ENCODE results near the gene AVPR2.

The AVPR2 gene

GRCh38 chrX:153952373-153953026, 48.0 kb downstream of the AVPR2 start:
- DNase-seq (ENCODE audit: low read depth), result no peak

GRCh38 chrX:153953342-153953830, 48.9 kb downstream of the AVPR2 start:
- peak; percentile 76 for DNase-seq (ENCODE audit: low read depth)

DNA sequence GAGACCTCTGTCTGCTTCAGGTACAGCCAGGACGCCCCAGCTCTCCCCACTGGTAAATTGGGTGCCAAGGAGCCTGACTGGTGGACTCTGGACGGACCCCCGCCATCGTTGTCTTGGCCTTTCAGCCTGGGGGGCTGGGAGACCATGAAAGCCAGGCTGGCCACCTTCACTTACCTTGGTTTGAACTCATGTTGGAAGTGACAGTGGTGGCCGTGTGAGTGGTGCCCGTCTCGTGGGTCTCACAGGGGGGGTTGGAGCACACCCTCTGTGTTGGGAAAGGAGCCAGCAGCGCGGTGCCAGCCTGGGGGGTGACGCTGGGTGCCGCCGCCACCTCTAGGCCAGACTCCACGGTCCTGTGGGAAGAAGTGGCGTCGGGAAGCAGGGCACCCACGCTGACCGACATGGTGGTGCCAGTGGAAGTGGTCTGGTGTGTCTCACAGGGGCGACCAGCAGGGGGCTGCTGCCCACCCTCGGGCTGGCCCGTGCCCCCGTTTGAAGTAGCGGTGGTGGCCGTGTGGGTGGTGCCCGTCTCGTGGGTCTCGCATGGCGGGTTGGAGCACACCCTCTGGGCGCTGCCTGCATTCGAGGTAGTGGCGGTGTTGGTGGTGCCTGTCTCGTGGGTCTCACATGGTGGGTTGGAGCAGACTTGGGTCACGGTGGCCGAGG, 49.6 kb downstream of the AVPR2 start:
- DNase-seq (ENCODE audit: low read depth), result no peak

DNA sequence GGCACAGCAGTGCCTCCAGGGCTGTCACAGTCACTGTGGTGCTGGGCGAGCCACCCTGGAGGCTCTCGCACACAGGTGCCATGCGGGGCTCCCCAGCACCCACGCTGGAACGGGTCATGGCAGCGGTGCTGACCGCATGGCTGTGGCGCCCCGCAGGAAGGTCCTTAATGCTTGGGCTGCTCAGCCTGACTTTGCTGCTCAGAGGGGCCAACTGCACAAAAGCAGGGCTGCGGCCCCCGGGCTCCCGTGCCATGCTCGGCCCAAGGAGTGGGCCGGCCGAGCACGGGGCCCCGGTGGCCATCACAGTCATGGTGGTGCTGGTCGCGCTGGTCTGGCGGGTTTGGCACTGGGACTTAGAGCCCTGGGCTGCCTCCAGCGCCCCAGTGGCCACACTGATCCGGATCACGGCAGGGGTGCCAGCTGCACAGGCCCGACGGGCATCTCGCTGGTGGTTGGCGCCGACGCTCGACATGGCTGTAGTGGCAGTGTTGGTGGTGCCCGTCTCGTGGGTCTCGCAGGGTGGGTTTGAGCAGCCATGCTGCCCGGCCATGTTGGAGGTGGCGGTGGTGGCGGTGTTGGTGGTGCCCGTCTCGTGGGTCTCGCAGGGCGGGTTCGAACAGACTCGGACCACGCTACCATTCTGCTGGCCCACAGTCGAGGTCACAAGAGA, 50.2 kb downstream of the AVPR2 start:
- no peak for DNase-seq (ENCODE audit: low read depth)

GRCh38 chrX:153955228-153955732, 50.8 kb downstream of the AVPR2 start:
- no peak for DNase-seq (ENCODE audit: low read depth)

- no peak for DNase-seq (ENCODE audit: low read depth)
These were observed 51.8 kb downstream of the AVPR2 start for GRCh38 chrX:153956044-153956907.

Data from stimulated activated CD8-positive, alpha-beta memory T cell treated with anti-CD3 and anti-CD28 coated beads, Interleukin-4, amount 100 ng/mL, for 24 hours (primary cell).